Left ventricle myocardium inferior (tissue), 1 donor: ENCODE measurements around the gene QTRT2. TPM values are rescaled to one million over a fixed set of nuclear protein-coding genes. Genes with fewer than 3 reads are reported as not detected.

ENCODE experiments used
- DNase-seq: peaks from one replicate; pipeline ENCODE4 v3.0.0-alpha.2; 2020
- H3K27ac ChIP-seq: fragments of 200-600 bp; replicated peaks from 2 replicates; pipeline ENCODE4 v1.8.0; 2021
- H3K27me3 ChIP-seq: fragments of 200-600 bp; 2 replicates; pipeline ENCODE4 v1.8.0; 2021; ENCODE audit warnings: low read depth
- H3K36me3 ChIP-seq: fragments of 200-600 bp; 2 replicates; pipeline ENCODE4 v1.8.0; 2021
- H3K4me1 ChIP-seq: fragments of 200-600 bp; 2 replicates; pipeline ENCODE4 v1.8.0; 2021
- H3K4me3 ChIP-seq: fragments of 200-600 bp; 2 replicates; pipeline ENCODE4 v1.8.0; 2021; ENCODE audit warnings: mild to moderate bottlenecking, moderate library complexity
- H3K9me3 ChIP-seq: fragments of 200-600 bp; replicated peaks from 2 replicates; pipeline ENCODE4 v1.8.0; 2021
- CTCF ChIP-seq: fragments of 200-600 bp; IDR thresholded peaks from 2 replicates; pipeline ENCODE4 v1.8.0; 2021; ENCODE audit warnings: antibody characterized with exemption, mild to moderate bottlenecking, borderline replicate concordance
- intact Hi-C: fragments of 100-400 bp; cut with micrococcal nuclease; formaldehyde crosslinking; loops from one replicate; pipeline ENCODE4 v1.11.0; 2022
- total RNA-seq: library from RNA; stranded (reverse); fragmentation: NEBNext Ultra II Directional; extraction: Animal tissue kit (Norgen Biotek cat#: 25700); gene quantifications from one replicate; pipeline ENCODE4 v1.2.1, GENCODE V29; 2021
- donor health status: DM: no; HTN: yes; CAD: no; lungs with severe emphysema.

The QTRT2 gene
- total RNA-seq, 1 donor from 2014 or later = 4.1 TPM

- Histone ChIP-seq H3K27ac (no peak overlapping the region), H3K9me3 (no peaks in the 10 kb centered on the region), H3K36me3 (no peaks in the 10 kb centered on the region), H3K4me3 (no peak overlapping the region), H3K27me3 (no peaks in the 10 kb centered on the region), H3K4me1 (peaks cover 2% of the 10 kb centered on the region)
- TF ChIP-seq CTCF = no peak
- no peak for DNase-seq
- intact Hi-C loops = no loop called here
These were observed 71.7 kb downstream of the QTRT2 start for GRCh38 chr3:114128231-114128630.

- no peaks in the 10 kb centered on the region for H3K9me3 ChIP-seq
- H3K4me1 ChIP-seq = no peaks in the 10 kb centered on the region
- no peaks in the 10 kb centered on the region for H3K36me3 ChIP-seq
- no peak for TF ChIP-seq CTCF
- no peak for DNase-seq
- no peak overlapping the region for H3K27ac ChIP-seq
- H3K27me3 ChIP-seq = no peaks in the 10 kb centered on the region
- no peak overlapping the region for H3K4me3 ChIP-seq
- intact Hi-C loops = no loop called here
These were observed 72.3 kb downstream of the QTRT2 start for GRCh38 chr3:114128826-114129225.

GRCh38 chr3:114132500-114132899 is 76.0 kb downstream of the QTRT2 start:
- H3K27me3 ChIP-seq = no peaks in the 10 kb centered on the region
- H3K27ac ChIP-seq = no peak overlapping the region
- H3K4me3 ChIP-seq = no peak overlapping the region
- no peaks in the 10 kb centered on the region for H3K9me3 ChIP-seq
- H3K4me1 ChIP-seq = no peaks in the 10 kb centered on the region
- TF ChIP-seq CTCF = no peak
- no peak for DNase-seq
- intact Hi-C loops = no loop called here
- no peaks in the 10 kb centered on the region for H3K36me3 ChIP-seq

- Histone ChIP-seq H3K27me3 (no peaks in the 10 kb centered on the region), H3K9me3 (no peaks in the 10 kb centered on the region), H3K4me3 (no peak overlapping the region), H3K36me3 (no peaks in the 10 kb centered on the region), H3K27ac (no peak overlapping the region), H3K4me1 (no peaks in the 10 kb centered on the region)
- no peak for DNase-seq
- intact Hi-C loops = no loop called here
- TF ChIP-seq CTCF = no peak
These were observed 77.4 kb downstream of the QTRT2 start for GRCh38 chr3:114133947-114134346.

Other genes with a start within 250 kb of the QTRT2 start
- 2.0 TPM for gene GRAMD1C, start 217.9 kb upstream of the QTRT2 start, total RNA-seq
- gene ZDHHC23, start 108.7 kb upstream of the QTRT2 start, total RNA-seq = 2.7 TPM
- gene CCDC191, start 211 bp upstream of the QTRT2 start, total RNA-seq = 0.77 TPM
- gene DRD3, start 122.3 kb downstream of the QTRT2 start, total RNA-seq = not detected
- not detected for gene ZNF80, start 180.8 kb downstream of the QTRT2 start, total RNA-seq
- not detected for gene TIGIT, start 237.3 kb downstream of the QTRT2 start, total RNA-seq